Measurements from ENCODE around the gene MEGF6. TPM values are rescaled to one million over a fixed set of nuclear protein-coding genes. Genes with fewer than 3 reads are reported as not detected.
A peak's percentile ranks its signal among the peaks of the same experiment; 100 is the strongest.

Gene MEGF6
- total and polyA plus RNA-seq, 5 experiments from 2014 or later: 2.2 to 198 (median 3.5) TPM

DNA sequence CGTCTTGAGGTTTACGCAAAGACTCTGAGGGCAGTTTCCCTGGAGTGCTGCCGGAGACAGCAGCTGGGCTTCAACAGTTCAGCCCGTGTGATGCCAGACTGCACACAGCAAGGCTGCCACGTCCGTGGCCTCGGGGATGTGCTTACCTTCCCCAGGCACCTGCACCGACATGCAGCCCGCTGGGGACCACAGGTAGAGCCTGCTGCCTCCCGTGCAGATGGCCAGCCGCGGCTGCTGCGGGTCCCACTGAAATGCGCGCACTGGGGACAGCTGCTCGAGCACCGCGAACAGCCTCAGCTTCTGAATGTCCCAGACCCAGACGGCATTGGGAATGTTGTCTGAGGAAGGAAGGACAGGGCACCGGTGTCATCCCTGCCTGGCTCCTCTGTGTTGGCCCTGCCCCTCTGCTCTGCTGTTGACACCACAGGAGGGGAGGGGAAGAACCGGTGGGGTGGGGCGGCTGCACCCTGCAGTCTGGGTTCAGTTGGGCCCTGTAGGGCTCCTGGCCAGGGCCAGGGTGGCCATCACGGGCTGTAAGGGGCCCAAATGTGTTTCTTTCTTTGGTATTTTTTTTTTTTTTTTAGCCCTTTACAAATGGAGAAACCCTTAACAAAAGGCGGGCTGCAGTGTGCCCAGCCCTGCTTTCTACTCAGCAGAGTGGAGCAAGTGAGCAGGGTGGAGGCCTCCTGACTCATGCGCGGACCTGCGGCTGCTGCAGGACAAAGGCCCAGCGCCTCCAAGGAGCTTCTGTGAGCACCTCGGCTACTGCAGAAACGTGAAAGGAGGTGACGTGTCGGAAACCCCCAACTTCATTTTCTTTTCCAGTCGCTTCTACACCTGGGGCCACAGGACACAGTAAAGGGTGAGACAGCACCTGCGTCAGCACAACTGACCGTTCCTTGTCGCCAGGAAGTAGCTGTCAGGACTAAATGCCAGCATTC, 20.3 kb upstream of the MEGF6 start:
- H3K4me1 Mint-ChIP-seq: peaks cover 0 to 4% (median 0%) of the 10 kb centered on the region in 4 donors
- no peaks in the 10 kb centered on the region for H3K27me3 Mint-ChIP-seq
- POLR2A ChIA-PET: no interaction called here
- peaks cover 0 to 66% (median 14%) of the 10 kb centered on the region in 3 donors for H3K36me3 Mint-ChIP-seq
- H3K9me3 Mint-ChIP-seq: no peaks in the 10 kb centered on the region
- ATAC-seq (no peak), DNase-seq (no peak)
- no peak overlapping the region for H3K27ac Mint-ChIP-seq
- no peak overlapping the region for H3K4me3 Mint-ChIP-seq

DNA sequence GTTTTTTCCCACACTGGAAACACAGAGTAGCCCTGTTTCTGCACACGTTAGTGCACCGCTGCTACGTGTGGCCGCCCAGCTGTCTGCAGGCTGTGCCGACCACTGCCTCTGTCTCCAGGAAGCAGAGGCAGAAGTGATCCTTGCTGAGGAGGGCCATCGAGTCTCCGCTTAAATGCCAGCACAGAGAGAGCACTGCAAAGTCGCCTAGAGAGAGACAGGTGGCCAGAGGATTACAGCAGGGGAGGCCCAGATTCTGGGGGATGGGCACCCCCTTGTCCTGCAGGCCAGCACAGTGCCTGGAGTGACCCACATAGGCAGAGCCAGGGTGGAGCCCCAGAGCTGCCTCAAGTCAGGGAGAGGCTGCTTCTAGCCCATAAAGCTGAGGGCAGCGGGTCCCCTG, 19.6 kb upstream of the MEGF6 start:
- POLR2A ChIA-PET: no interaction called here
- Mint-ChIP-seq H3K27ac (no peak overlapping the region), H3K4me1 (peaks cover 2 to 6% (median 5%) of the 10 kb centered on the region in 4 donors), H3K9me3 (no peaks in the 10 kb centered on the region), H3K36me3 (peaks cover 0 to 64% (median 11%) of the 10 kb centered on the region in 3 donors), H3K27me3 (no peaks in the 10 kb centered on the region), H3K4me3 (no peak overlapping the region)
- ATAC-seq (no peak), DNase-seq (no peak)

DNA sequence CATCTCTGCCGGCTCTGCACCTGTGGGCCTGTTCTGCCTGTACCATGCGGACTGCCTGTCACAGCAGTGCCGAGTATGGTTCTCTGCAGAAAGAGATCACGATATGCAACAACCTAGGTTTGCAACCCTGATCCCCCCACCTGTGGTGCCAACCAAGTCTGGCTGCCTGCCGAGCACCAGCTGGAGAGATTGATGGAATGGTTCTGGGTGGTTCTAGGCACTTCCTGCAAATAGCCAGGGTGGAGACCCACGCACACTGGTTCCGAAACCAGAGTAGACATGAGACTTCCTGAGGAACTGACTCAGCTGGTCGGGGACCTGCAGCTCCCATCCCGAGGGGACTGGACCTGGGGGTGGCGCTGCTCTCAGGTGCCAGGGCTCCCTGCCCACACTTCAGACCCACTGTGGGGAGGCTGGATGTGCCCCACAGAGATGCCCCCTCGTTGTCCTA, 18.9 kb upstream of the MEGF6 start:
- H3K27ac Mint-ChIP-seq: peak overlapping the region in 1 of 10 donors; percentile 65
- H3K4me1 Mint-ChIP-seq: peaks cover 2 to 10% (median 9%) of the 10 kb centered on the region in 4 donors
- H3K4me3 Mint-ChIP-seq: no peak overlapping the region
- no peaks in the 10 kb centered on the region for H3K9me3 Mint-ChIP-seq
- H3K27me3 Mint-ChIP-seq: no peaks in the 10 kb centered on the region
- no peak for DNase-seq
- ATAC-seq: no peak
- POLR2A ChIA-PET: interaction anchor here (1.4 kb wide), 1 partner anchor 22 kb away, joined by 3 read pairs; the partner anchor contains the start of gene TP73
- H3K36me3 Mint-ChIP-seq: peaks cover 0 to 57% (median 11%) of the 10 kb centered on the region in 3 donors

DNA sequence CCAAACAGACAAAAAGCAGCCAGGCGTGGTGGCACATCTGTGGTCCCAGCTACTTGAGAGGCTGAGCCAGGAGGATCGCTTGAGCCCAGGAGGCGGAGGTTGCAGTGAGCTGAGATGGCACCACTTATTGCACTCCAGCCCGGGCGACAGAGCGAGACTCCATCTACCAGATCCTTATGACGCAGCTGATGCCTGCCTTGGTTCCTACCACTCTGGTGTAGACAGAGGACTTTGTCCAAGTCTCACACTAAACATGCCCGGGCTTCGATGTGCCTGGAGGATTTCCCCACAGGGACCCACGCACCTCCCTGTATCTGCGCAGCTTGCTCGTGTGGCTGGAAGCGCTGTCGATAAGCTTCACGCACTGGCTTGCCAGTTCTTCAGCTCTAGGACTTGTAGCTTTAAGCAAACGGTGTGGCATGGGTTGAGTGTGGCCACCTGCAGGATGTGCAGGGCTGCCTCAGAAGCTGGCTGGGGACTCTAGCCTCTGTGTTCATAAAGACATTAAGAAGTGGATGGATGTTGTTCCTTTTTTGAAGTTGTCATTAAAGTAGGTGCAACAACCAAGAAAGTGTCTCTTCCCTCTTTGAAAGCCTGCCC, 18.4 kb upstream of the MEGF6 start:
- Mint-ChIP-seq H3K4me1 (peaks cover 3 to 13% (median 10%) of the 10 kb centered on the region in 4 donors), H3K9me3 (no peaks in the 10 kb centered on the region), H3K27ac (peak overlapping the region in 2 of 10 donors; percentile 20 to 65), H3K4me3 (no peak overlapping the region), H3K36me3 (peaks cover 0 to 53% (median 10%) of the 10 kb centered on the region in 3 donors), H3K27me3 (peaks cover 0 to under 1% (median 0%) of the 10 kb centered on the region in 5 donors)
- DNase-seq (no peak), ATAC-seq (no peak)
- POLR2A ChIA-PET: interaction anchor here (1.4 kb wide), 1 partner anchor 23 kb away, joined by 3 read pairs; the partner anchor contains the start of gene TP73

DNA sequence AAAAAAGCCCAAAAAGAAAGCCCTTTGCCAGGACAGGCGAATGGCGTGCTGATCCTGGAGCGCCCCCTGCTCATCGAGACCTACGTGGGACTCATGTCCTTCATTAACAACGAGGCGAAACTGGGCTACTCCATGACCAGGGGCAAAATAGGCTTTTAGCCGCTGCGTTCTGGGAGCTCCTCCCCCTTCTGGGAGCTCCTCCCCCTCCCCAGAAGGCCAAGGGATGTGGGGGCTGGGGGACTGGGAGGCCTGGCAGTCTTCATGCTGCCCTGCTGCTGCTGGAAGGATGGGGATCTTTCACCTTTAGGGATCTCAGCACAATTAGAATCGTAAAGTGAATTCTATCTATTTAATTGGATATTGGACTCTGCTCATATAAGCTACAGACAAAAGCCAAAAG, 17.1 kb upstream of the MEGF6 start:
- H3K27ac Mint-ChIP-seq: peak overlapping the region in 3 of 10 donors; percentile 16 to 52 (median 34)
- H3K4me3 Mint-ChIP-seq: no peak overlapping the region
- peaks cover 0 to 46% (median 7%) of the 10 kb centered on the region in 3 donors for H3K36me3 Mint-ChIP-seq
- POLR2A ChIA-PET: interaction anchor here (0.6 kb wide), 1 partner anchor 93 kb away, joined by 4 read pairs; no protein-coding TSS in a partner anchor
- H3K9me3 Mint-ChIP-seq: no peaks in the 10 kb centered on the region
- ATAC-seq (no peak), DNase-seq (no peak)
- peaks cover 0 to 1% (median 0%) of the 10 kb centered on the region in 5 donors for H3K27me3 Mint-ChIP-seq
- peaks cover 13 to 25% (median 21%) of the 10 kb centered on the region in 4 donors for H3K4me1 Mint-ChIP-seq

DNA sequence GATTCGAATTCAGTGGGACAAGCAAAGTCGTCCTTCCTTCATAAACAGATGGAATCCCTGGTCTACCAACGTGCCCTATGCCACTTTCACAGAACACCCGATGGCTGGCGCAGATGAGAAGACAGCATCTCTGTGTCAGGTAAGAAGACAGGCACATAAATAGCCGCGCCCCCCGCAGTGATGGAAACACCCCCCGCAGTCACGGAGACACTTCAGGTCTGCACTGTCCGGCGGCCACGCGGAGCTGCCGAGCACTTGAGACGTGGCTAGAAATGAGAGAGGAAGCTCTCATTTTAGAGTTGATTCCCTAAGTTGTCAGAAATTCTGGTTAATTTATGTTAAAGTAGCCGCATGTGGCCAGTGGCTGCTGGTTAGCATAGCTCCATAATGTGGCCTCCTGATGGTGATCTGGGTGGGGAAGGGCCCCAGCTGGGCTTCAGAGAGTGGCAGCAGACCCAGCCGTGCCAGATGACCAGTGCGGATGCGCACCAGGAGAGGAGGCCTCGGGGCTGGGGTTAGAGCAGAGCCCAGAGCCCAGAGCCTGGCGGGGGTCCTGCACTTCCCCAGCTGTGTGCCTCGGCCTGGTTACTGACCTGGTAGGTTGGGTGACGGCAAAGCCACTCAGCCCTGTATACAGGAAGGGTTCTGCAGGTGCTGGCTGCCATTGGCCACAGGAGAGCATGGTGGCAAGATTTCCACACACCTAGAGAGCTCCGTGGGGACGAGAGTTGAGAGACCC, 16.4 kb upstream of the MEGF6 start:
- ATAC-seq: no peak
- POLR2A ChIA-PET: interaction anchor here (0.6 kb wide), 1 partner anchor 92 kb away, joined by 4 read pairs; no protein-coding TSS in a partner anchor
- Mint-ChIP-seq H3K4me3 (no peak overlapping the region), H3K4me1 (peaks cover 20 to 32% (median 29%) of the 10 kb centered on the region in 4 donors), H3K36me3 (peaks cover 0 to 38% (median 5%) of the 10 kb centered on the region in 3 donors), H3K9me3 (no peaks in the 10 kb centered on the region), H3K27me3 (peaks cover 0 to 1% (median 0%) of the 10 kb centered on the region in 5 donors), H3K27ac (peak overlapping the region in 3 of 10 donors; percentile 32 to 63 (median 38))
- DNase-seq: no peak

DNA sequence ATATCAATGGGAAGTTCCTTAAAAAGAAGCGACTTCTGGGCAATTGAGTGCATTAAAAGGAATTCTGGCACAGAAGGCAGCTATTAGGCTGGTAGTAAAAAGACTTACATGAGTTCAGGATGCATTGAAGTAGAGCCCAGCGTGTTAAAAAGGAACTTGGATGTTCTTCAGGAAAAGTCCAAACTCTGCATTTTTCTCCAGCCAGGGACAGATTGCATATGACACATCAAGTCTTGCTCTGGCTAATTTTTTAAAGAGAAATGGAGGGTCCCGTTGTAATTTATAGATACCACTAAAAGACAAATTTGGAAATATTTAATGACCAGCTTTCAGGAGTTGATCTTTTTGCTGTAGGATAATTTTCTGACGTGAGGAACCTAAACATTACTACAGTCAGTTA, 14.7 kb upstream of the MEGF6 start:
- Mint-ChIP-seq H3K27me3 (peaks cover 0 to 1% (median 0%) of the 10 kb centered on the region in 5 donors), H3K4me1 (peaks cover 21 to 49% (median 41%) of the 10 kb centered on the region in 4 donors), H3K4me3 (peak overlapping the region; percentile 54 to 99 (median 80)), H3K27ac (peak overlapping the region in 9 of 10 donors; percentile 44 to 99 (median 84)), H3K36me3 (peaks cover 0 to 38% (median 5%) of the 10 kb centered on the region in 3 donors), H3K9me3 (no peaks in the 10 kb centered on the region)
- POLR2A ChIA-PET: no interaction called here
- DNase-seq (no peak), ATAC-seq (no peak)

DNA sequence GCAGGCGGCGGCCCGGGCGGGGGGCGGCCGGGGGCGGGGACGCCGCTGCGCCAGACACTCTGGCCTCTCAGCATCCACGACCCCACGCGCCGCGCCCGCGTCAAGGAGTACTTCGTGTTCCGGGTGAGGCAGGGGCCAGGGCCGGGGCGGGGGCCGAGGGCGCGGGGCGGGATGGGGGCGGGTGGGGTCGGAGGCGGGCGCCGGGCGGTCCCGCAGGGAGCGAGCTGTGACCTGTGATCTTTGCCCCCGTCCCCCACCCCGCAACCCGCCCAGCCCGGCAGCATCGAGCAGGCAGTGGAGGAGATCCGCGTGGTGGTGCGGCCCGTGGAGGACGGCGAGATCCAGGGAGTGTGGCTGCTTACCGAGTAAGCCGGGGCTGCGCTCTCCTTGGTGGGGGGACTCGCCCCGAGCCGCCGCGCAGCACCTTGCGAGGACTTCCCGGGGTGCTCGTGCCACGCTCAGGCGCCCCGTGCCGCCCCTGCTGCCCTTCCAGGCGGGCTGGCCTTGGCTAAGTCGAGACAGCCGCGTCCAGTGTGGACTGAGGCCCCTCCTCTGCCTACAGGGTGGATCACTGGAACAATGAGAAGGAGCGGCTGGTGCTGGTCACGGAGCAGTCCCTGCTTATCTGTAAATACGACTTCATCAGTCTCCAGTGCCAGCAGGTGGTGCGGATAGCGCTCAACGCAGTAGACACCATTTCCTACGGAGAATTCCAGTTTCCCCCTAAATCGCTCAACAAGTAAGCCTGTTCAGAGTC, 14.0 kb upstream of the MEGF6 start:
- ATAC-seq (peak; percentile 21 to 38), DNase-seq (peak in 4 of 10 donors; percentile 30 to 52 (median 42))
- H3K36me3 Mint-ChIP-seq: peaks cover 0 to 33% (median 5%) of the 10 kb centered on the region in 3 donors
- no peaks in the 10 kb centered on the region for H3K9me3 Mint-ChIP-seq
- H3K27me3 Mint-ChIP-seq: peaks cover 0 to 1% (median 0%) of the 10 kb centered on the region in 5 donors
- POLR2A ChIA-PET: no interaction called here
- peaks cover 25 to 56% (median 46%) of the 10 kb centered on the region in 4 donors for H3K4me1 Mint-ChIP-seq
- H3K4me3 Mint-ChIP-seq: peak overlapping the region; percentile 81 to 99 (median 97)
- H3K27ac Mint-ChIP-seq: peak overlapping the region in 9 of 10 donors; percentile 44 to 99 (median 97)

DNA sequence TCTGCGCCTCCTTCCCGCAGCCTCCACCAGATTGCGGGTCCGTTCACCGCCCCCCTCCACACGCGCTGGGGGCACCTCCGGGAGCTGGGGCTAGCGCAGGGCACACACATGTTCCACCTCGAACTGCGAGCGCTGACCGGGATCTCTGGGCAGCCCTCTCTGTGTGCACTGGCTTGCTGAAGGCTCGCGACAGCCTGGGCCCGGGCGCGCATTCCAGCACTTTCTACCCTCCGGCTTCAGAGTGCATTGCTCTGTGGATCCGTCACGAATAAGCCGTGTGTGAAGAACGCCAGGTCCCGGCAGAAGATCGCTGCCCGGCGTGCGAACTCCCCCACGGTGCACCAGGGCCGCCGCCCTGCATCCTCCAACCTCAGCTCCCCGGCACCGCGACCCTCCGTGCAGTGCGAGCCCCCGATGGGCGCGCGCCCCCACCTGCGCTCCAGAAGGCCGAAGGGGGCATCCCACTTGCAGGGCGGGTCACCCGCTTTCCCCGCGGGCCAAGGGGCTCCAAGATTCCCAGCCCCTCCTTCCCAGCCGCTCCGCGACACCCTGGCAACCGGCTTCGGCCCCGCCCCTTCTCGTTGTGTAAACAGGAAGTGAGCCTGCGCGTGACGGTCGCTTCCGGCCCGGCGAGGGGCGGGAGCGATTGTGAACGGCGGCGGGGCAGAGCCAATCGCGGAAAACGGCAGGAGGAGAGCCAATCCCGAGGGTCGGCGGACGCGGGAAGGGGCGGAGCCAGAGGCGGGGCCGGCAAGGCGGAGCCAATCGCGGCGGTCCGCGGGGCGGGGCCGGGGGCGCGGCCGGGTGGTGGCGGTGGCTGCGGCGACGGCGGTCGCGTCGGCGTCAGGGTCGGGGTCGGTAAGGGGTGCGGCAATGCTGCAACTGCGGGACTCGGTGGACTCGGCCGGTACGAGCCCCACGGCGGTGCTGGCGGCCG, 13.2 kb upstream of the MEGF6 start, which contains the start of gene TPRG1L:
TPRG1L (plus strand) TSS at position 816 of the 937 bp plus-strand sequence; CDS start at position 874, 58 bp downstream.
- ATAC-seq (peak; percentile 89 to 92), DNase-seq (peak; percentile 97 to 99 (median 98))
- peaks cover 25 to 59% (median 51%) of the 10 kb centered on the region in 4 donors for H3K4me1 Mint-ChIP-seq
- peak within 1 kb of the TSS; percentile 89 to 99 (median 98) for H3K27ac Mint-ChIP-seq
- peaks cover 0 to 1% (median 0%) of the 10 kb centered on the region in 5 donors for H3K27me3 Mint-ChIP-seq
- POLR2A ChIA-PET: interaction anchor here (0.7 to 1.8 kb wide), 5 partner anchors 26 to 132 kb away, joined by 3 to 12 read pairs (median 3); partner anchors contain the start of gene WRAP73
- H3K36me3 Mint-ChIP-seq: peaks cover 0 to 24% (median 5%) of the 10 kb centered on the region in 3 donors
- H3K4me3 Mint-ChIP-seq: peak within 1 kb of the TSS; percentile 91 to 99 (median 97)
- no peaks in the 10 kb centered on the region for H3K9me3 Mint-ChIP-seq

DNA sequence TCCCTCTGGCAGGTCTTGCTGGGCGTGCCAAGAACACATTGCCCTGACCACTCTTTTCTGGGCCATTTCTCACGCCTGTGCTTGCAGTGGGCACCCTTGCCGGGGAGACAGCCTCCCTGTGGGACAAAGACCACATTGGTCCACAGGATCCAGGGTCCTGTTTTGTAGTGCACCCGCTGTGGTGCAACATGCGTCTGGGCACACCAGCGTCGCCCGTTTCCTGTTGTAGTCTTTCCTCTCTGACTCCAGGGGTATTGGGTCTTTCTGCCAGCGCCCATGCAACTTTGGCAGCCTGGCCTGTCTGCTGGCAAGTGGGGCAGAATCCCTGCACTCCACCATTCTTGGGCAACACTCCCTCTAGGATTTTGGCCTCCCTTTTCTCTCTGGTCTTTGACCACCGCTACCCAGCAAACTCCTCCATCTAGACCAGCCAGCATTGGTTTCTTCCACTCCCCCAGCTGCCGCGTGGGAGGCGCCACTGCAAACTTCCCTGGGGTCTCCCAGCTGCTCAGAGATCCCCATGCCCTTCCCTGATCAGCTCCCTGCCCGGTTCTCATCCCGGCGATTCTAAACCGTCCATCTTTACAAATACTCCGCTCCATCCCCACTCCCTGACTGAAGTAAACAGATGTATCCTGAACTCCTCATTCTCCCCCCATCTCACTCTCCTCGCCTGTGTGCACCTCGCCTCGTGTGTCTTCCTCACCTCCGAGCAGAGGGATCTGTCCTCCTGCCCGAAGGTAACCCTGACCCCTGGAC, 12.3 kb upstream of the MEGF6 start:
- H3K9me3 Mint-ChIP-seq: no peaks in the 10 kb centered on the region
- DNase-seq (no peak), ATAC-seq (no peak)
- peaks cover 29 to 65% (median 59%) of the 10 kb centered on the region in 4 donors for H3K4me1 Mint-ChIP-seq
- H3K27ac Mint-ChIP-seq: peak overlapping the region; percentile 89 to 99 (median 98)
- peaks cover 0 to 1% (median 0%) of the 10 kb centered on the region in 5 donors for H3K27me3 Mint-ChIP-seq
- peaks cover 0 to 17% (median 2%) of the 10 kb centered on the region in 3 donors for H3K36me3 Mint-ChIP-seq
- POLR2A ChIA-PET: interaction anchor here (0.7 to 1.8 kb wide), 9 partner anchors 26 to 131 kb away, joined by 3 to 12 read pairs (median 3); partner anchors contain the start of gene WRAP73
- H3K4me3 Mint-ChIP-seq: peak overlapping the region; percentile 91 to 99 (median 97)

Measured in naive thymus-derived CD8-positive, alpha-beta T cell (primary cell).